Duodenal mucosa (tissue), 2 donors: ENCODE results near the gene CKAP5.

Experiments used
- H3K27ac ChIP-seq: one replicate; pipeline ENCODE4 v1.7.0; 2013; ENCODE audit warnings: low read depth, low read length
- H3K27me3 ChIP-seq, 2 donors: one replicate each; pipeline ENCODE4 v1.7.0; 2013; ENCODE audit warnings: low read length in 2 of 2, control low read depth in 1 of 2; ENCODE audit not compliant: insufficient read depth in 2 of 2, control insufficient read depth in 1 of 2
- H3K36me3 ChIP-seq, 2 donors: one replicate each; pipeline ENCODE4 v1.7.0; 2013; ENCODE audit warnings: low read length in 2 of 2, control low read depth in 1 of 2; ENCODE audit not compliant: insufficient read depth in 2 of 2, control insufficient read depth in 1 of 2
- H3K4me1 ChIP-seq, 2 donors: one replicate each; pipeline ENCODE4 v1.7.0; 2013; ENCODE audit warnings: low read length in 2 of 2, control low read depth in 1 of 2; ENCODE audit not compliant: insufficient read depth in 2 of 2, control insufficient read depth in 1 of 2
- H3K4me3 ChIP-seq, 2 donors: one replicate each; pipeline ENCODE4 v1.7.0; 2013; ENCODE audit warnings: low read length in 2 of 2, low read depth in 1 of 2
- H3K9ac ChIP-seq, 2 donors: one replicate each; pipeline ENCODE4 v1.7.0; 2013; ENCODE audit warnings: low read length in 2 of 2, low read depth in 1 of 2
- H3K9me3 ChIP-seq, 2 donors: one replicate each; pipeline ENCODE4 v1.7.0; 2013; ENCODE audit warnings: low read length in 2 of 2, control low read depth in 1 of 2; ENCODE audit not compliant: control insufficient read depth in 1 of 2

The CKAP5 gene

GRCh38 chr11:46736146-46736545, 109.9 kb downstream of the CKAP5 start:
- no peak overlapping the region for H3K27ac ChIP-seq
- H3K4me1 ChIP-seq, result no peaks in the 10 kb centered on the region
- no peaks in the 10 kb centered on the region for H3K27me3 ChIP-seq
- no peaks in the 10 kb centered on the region for H3K36me3 ChIP-seq
- H3K9ac ChIP-seq, result no peak overlapping the region
- no peaks in the 10 kb centered on the region for H3K9me3 ChIP-seq
- H3K4me3 ChIP-seq, result no peak overlapping the region

- no peaks in the 10 kb centered on the region for H3K27me3 ChIP-seq
- no peaks in the 10 kb centered on the region for H3K4me1 ChIP-seq
- H3K4me3 ChIP-seq, result no peak overlapping the region
- H3K9ac ChIP-seq, result no peak overlapping the region
- no peak overlapping the region for H3K27ac ChIP-seq
- no peaks in the 10 kb centered on the region for H3K36me3 ChIP-seq
- H3K9me3 ChIP-seq, result no peaks in the 10 kb centered on the region
Observed at GRCh38 chr11:46733234-46733633, 112.8 kb downstream of the CKAP5 start.

GRCh38 chr11:46731545-46731944, 114.5 kb downstream of the CKAP5 start:
- no peak overlapping the region for H3K4me3 ChIP-seq
- no peaks in the 10 kb centered on the region for H3K36me3 ChIP-seq
- no peaks in the 10 kb centered on the region for H3K9me3 ChIP-seq
- H3K4me1 ChIP-seq, result no peaks in the 10 kb centered on the region
- H3K27me3 ChIP-seq, result no peaks in the 10 kb centered on the region
- H3K9ac ChIP-seq, result no peak overlapping the region
- H3K27ac ChIP-seq, result no peak overlapping the region

GRCh38 chr11:46729110-46730027, 116.7 kb downstream of the CKAP5 start:
- no peaks in the 10 kb centered on the region for H3K9me3 ChIP-seq

GRCh38 chr11:46728659-46729040, 117.4 kb downstream of the CKAP5 start:
- Histone ChIP-seq H3K9ac (no peak overlapping the region), H3K9me3 (no peaks in the 10 kb centered on the region), H3K27ac (no peak overlapping the region), H3K27me3 (no peaks in the 10 kb centered on the region), H3K4me1 (no peaks in the 10 kb centered on the region), H3K36me3 (no peaks in the 10 kb centered on the region), H3K4me3 (no peak overlapping the region)

More at GRCh38 chr11:46729110-46730027, 116.7 kb downstream of the CKAP5 start:
- Histone ChIP-seq H3K4me3 (no peak overlapping the region), H3K36me3 (no peaks in the 10 kb centered on the region), H3K27ac (no peak overlapping the region), H3K9ac (no peak overlapping the region), H3K4me1 (no peaks in the 10 kb centered on the region), H3K27me3 (no peaks in the 10 kb centered on the region)

GRCh38 chr11:46727952-46728658, 118.0 kb downstream of the CKAP5 start:
- H3K9me3 ChIP-seq, result no peaks in the 10 kb centered on the region
- H3K9ac ChIP-seq, result no peak overlapping the region
- H3K27ac ChIP-seq, result no peak overlapping the region
- H3K4me3 ChIP-seq, result no peak overlapping the region
- H3K27me3 ChIP-seq, result no peaks in the 10 kb centered on the region
- no peaks in the 10 kb centered on the region for H3K36me3 ChIP-seq
- H3K4me1 ChIP-seq, result no peaks in the 10 kb centered on the region

- H3K9me3 ChIP-seq, result no peaks in the 10 kb centered on the region
- no peak overlapping the region for H3K4me3 ChIP-seq
- no peaks in the 10 kb centered on the region for H3K27me3 ChIP-seq
- H3K36me3 ChIP-seq, result no peaks in the 10 kb centered on the region
- H3K27ac ChIP-seq, result no peak overlapping the region
- no peaks in the 10 kb centered on the region for H3K4me1 ChIP-seq
- H3K9ac ChIP-seq, result no peak overlapping the region
Observed at GRCh38 chr11:46726206-46726862, 119.7 kb downstream of the CKAP5 start.

- Histone ChIP-seq H3K9me3 (no peaks in the 10 kb centered on the region), H3K4me3 (no peak overlapping the region), H3K27me3 (no peaks in the 10 kb centered on the region), H3K9ac (no peak overlapping the region), H3K36me3 (no peaks in the 10 kb centered on the region), H3K27ac (no peak overlapping the region), H3K4me1 (no peaks in the 10 kb centered on the region)
Observed at GRCh38 chr11:46725338-46726205, 120.5 kb downstream of the CKAP5 start.

GRCh38 chr11:46724088-46724487, 122.0 kb downstream of the CKAP5 start:
- Histone ChIP-seq H3K36me3 (no peaks in the 10 kb centered on the region), H3K4me3 (no peak overlapping the region), H3K27ac (no peak overlapping the region), H3K27me3 (no peaks in the 10 kb centered on the region), H3K9ac (no peak overlapping the region), H3K9me3 (no peaks in the 10 kb centered on the region), H3K4me1 (no peaks in the 10 kb centered on the region)
